HG02759 (cell line): ENCODE results near the gene LRRC28.

ENCODE experiments used
- ATAC-seq: cut with Tn5 transposase; IDR thresholded peaks from one replicate; pipeline ENCODE4 v1.9.1; 2021; ENCODE audit warnings: mild to moderate bottlenecking, moderate library complexity; ENCODE audit not compliant: unreplicated experiment

LRRC28 gene

DNA sequence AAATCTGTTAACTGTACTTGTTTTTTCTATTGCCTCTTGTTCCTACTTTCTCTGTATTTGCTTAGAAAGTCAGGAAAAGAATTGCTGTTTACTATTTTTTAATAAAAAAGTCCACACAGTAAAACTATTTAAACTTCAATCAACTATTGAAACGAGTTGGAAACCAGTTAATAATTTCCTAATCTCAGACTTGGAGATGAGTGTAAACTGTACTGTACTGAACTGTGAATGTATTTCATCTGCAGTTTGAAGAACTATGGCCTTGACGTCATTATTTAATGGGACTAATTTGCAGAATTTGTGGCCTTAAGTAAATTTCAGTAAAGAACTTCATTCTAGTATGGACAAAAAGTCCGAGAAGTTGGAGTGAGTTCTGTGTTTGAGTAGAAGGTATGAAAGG, 89.1 kb downstream of the LRRC28 start:
- ATAC-seq: no peak

DNA sequence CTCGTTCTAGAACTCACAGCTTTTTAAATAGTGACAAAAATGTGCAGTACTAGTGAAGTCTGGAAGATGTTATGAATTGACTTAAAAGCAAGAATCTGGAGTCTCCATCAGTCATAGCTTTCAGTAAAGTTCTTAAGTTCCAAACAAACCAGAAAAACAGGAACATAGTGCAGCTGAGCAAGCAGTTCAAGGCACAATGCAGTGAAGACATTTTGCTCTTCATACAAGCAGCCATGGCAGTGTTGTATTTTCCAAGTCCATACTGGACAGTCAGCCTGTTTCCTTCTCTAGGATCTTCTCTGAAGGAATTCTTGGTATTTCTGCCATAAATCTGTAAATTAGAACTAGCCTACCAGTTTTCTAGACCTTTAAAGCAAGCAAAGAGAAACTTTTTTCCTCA, 90.5 kb downstream of the LRRC28 start:
- ATAC-seq: no peak

DNA sequence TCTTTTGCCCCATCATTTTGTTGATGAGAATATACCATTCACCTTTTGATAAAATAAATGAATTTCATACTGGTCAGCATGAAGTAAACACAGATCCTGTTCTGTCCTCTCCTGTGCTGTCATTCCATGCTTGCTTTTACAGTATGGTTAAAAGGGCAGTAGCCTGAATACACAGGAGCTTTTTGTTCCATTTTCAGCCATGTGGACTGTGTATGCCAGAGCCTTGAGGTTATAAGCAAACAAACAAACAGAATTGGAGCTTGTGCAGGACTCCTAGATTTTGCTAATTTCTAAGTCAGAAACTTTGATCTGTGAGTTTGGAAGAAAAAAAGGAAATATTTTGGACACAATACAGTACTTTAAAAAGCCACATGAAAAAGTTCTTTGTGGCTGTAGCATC, 91.9 kb downstream of the LRRC28 start:
- no peak for ATAC-seq

DNA sequence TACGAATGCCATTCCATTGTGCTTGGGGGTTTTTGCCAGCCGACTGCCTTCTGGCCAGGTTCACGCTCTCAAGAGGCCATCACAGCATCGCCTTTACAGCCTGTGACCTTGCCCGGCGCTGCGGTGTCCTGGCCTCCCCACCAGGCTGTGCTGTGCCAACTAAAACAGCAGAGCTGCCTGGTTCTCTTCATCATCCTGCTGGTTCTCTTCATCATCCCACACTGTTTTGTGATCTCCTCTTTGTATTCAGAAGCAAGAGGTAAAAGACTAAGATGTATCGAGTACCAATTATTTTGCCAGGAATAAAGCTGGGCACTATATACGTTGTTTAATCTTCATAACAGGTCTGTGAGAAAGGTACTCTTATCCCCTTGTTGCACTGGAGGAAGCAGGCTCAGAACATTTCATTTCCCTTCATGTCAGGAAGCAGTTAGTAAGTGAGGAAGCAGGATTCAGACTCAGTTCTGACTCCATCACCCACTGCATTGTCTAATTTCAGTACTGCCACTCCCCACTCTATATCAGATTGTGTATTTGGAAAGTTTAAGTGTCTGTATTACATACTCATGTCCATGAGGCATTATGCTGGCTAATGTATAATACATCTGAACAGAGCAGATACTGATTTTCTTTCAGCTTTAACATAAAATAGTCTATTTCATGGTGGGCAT, 92.7 kb downstream of the LRRC28 start:
- no peak for ATAC-seq

DNA sequence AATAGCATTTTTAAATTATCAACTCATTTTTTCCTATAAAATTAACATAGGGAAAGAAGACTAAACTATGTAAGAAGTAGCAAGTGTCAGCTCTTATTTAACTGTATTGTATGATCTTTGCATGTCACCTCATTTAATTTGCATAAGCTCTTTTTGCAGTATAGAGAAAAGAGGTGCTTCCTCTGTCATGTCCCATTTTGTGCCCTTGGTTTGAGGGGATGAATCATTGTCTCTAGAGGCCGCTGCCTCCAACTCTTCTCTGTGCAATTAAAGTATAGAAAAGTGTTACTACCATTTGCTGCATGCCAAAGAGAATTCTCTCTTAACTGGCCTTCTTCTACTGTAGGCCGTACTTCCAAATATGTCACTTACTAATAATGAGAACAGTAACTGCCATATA, 93.4 kb downstream of the LRRC28 start:
- ATAC-seq: no peak

DNA sequence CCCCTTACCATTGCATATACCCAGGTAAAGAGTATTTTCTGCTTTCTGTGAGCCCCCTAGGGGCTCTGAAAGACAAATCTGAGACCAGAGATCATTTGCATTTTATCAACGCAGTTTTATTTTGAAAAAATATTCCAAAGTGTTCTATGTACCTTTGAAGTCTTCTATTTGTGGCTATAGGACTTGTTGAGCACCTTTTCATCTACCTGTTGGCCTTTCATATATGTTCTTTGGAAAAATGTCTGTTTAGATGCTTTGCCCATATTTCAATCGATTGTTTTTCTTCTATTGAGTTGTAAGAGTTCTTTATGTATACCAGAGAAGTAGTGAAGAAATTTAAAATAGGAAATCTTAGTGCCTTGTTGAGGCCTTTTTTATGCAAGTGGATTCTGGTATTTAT, 94.0 kb downstream of the LRRC28 start:
- no peak for ATAC-seq

DNA sequence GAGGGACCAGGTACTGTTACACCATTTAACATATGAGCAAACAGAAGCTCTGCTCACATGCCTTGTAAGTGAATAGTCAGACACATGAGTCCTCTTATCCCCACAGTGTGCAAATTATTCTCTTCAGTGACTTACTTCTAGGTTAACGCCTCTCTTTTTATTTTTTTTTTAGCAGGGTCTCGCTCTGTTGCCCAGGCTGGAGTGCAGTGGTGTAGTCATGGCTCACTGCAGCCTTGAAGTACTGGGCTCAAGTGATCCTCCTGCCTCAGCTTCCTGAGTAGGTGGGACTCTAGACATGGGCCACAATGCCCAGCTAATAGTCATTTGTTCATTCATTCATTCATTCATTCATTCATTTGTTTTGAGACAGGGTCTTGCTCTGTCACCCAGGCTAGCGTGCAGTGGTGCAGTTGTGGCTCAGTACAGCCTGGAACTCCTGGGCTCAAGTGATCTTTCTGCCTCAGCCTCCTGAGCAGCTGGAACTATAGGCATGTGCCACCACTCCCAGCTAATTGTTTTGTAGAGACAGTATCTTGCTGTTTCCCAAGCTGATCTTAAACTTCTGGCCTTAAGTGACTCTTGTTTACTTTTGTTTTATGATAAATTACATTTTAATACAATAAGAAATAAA, 94.7 kb downstream of the LRRC28 start:
- ATAC-seq: peak; percentile 65

DNA sequence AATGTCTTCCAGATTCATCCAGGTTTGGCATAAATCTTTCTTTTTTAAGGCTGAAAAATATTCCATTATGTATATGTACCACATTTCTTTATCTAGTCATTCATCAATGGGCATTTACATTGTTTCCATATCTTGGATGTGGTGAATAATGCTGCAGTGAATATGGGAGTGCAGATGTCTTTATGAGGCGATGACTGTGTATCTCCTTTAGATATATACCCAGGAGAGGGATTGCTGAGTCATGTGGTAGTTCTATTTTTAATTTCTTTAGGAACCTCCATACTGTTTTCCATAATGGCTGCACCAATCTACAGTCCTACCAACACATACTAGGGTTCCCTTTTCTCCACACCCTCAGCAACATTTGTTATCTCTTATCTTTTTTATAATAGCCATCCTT, 96.3 kb downstream of the LRRC28 start:
- ATAC-seq: no peak

DNA sequence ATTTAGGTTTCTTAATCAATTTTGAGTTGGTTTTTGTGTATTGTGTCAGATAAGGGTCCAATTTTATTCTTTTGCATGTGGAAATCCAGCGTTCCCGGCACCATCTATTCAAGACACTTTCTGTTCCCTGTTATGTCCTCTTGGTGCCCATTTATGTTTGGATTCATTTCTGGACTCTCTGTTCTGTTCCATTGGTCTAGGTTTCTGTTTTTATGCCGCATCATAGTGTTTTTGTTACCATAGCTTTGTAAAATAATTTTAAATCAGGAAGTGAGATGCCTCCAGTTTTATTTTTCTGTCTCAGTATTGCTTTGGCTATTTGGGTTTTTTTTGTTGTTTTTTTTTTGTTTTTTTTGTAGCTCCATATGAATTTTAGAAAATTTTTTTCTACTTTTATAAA, 97.1 kb downstream of the LRRC28 start:
- ATAC-seq: no peak

DNA sequence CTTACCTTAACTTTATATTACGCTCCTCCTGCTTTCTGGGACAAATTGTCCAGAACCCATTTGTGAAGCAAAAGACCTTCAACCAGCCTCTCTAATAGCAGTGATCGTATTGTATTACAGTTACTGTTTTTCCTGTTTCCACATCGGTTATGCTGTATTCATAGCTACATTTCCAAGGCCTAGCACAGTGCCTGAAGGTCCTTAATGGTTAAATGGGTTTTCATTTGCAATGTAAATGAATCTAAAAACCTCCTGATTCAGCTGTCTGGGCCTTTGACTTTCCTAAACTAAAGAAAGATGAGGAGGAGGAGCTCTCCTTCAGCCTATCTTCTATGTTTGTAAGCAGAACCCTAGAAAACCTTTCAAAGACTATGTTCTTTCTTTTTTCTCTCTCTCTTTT, 99.1 kb downstream of the LRRC28 start:
- no peak for ATAC-seq

DNA sequence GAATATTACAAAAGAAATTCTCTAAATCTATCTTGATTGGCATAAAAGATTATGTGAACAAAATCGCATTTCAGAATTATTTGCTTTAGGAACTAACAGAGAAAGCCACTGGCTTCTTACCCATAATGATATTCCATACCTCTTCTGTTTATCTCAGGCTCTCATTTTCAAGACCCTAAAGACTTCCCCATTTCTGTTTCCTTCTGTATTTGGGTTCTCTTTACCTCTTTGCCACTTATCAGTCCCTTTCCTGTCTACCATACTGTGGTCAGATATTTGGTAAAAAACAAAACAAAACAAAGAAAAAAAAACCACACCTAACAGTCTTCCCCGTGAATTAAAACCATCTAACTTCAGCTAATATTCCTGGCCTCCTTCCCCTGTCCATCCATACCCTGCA, 108.5 kb downstream of the LRRC28 start:
- ATAC-seq: no peak

DNA sequence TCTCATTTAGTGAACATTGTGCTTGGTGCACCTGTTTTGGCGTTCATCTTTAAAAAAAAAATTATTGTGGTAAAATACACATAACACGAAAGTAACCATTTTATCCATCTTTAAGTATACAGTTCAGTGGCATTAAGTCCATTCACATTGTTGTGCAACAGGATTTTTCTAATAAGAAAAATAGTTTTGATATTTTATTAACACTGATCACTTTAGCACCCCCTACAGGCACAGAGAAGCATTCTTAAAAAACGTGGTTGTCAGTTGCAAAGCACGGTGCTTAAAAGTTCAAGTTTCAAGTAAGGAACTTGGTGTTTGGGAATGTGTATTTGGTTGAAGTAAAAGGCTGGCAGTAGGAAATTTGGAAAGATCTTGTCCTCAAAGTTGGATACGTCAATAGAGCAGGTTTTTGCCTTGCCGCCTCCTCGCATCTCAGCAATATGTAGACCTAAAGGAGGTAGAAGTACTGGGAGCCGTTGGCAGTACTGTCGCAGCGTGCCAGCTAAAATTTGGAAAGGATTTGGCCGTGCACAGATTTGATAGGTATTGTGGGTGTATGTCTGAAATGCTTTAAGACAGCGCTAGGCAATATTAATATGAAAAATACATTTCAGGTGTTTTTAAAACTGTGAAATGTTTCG, 110.4 kb downstream of the LRRC28 start:
- ATAC-seq: no peak

DNA sequence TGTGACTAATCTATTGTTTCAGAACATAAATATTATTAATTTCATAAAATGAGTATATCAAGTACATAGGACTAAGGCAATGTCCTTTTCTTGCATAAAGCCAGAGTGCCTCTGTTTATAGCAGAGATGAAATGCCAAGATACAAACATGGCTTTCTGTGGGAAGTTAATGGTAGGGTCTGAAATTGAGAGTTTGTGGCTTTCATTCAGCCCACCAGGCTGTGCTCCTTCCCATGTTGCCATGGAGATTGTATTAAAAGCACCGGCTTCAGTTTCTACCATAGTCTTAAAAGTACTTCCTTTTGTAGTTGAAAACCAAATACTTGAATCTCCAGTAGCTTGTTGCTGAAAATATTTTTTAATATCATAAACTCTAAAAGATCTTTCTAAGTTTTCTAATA, 114.0 kb downstream of the LRRC28 start:
- ATAC-seq: peak; percentile 67

DNA sequence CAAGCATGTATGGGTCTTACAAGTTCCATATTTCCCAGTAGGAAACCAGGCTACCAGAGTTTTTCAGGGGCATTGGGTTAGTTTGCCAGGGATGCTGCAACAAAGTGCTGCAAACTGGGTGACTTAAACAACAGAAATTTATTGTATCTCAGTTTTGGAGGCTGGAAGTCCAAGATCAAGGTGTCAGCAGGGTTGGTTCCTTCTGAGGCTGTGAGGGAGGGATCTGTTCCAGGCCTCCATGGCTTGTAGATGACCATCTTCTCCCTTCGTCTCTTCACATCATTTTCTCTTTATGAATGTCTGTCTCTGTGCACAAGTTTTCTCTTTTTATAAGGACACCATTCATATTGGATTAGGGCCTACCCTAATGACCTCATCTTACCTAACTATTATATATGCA, 114.7 kb downstream of the LRRC28 start:
- no peak for ATAC-seq

DNA sequence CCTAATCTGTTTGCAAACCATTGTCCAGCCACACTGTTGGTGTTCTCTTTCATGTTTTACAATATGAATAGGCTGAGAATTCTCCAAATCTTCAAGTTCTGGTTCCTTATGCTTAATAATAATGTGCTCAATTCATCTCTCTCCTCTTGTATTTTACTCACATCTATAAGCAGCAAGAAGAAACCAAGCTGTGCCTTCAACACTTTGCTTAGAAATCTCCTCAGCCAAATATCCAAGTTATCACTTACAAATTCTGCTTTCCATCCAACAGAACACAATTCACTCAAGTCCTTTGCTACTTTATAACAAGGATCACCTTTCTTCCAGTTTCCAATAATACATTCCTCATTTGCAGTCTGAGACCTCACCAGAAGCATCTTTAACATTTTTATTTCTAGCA, 117.5 kb downstream of the LRRC28 start:
- ATAC-seq: no peak

DNA sequence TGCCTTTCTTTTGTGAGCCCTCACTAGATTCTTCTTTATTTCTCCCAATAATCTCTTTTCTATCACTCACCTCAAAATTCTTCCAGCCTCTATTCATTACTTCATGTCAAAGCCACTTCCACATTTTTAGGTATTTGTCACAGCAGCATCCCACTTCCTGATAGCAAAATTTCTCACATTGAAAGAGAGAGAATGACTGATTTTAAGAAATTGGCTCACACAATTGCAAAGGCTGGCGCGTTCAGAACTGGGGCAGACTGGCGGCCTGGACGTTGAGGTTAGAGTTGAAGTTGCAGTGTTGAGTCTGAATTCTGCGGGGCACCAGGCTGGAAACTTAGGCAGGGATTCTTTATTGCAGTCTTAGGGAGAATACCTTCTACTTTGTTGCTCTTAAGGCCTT, 117.9 kb downstream of the LRRC28 start:
- ATAC-seq: no peak

DNA sequence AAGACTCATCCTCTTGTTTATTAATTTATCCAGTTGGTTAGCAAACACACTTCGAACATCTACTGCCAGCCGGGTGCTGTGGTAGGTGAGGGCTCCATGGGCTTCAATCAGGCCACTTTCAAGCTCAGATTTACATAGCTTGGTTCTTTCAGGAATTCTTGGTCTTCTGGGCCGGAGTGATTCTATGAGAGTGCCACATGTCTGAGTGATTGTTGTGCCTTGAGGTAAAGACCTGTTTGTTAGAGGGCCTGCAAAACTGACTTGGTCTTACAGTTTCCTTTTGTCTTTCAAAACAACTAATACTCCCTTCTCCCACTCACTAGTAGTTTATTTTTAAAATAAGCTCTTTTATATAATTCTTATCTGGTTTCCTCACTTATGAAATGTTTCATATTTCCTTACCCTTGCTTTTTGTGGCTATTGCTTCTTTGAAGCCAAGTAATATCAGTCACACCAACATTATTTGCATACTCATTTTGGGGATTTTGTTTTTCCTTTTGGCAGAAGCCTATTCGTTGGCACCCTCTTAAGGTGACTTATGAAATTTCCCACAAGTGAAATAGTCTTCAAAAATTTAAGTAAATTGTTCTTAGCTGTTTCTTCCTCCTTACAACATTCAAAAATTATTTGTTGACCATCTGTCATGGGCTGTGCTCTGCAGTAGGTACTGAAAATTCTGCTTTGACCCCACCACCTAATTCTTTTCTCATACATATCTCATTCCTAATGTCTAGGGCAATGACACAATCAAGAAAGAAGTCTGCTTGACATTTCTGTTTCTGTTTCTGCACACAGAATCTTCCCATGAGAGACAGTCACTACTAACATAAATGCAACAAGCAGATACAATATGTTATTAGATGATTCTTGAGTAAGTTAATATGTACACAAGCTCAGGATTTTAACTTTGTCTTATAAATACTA, 120.2 kb downstream of the LRRC28 start:
- peak; percentile 87 for ATAC-seq

DNA sequence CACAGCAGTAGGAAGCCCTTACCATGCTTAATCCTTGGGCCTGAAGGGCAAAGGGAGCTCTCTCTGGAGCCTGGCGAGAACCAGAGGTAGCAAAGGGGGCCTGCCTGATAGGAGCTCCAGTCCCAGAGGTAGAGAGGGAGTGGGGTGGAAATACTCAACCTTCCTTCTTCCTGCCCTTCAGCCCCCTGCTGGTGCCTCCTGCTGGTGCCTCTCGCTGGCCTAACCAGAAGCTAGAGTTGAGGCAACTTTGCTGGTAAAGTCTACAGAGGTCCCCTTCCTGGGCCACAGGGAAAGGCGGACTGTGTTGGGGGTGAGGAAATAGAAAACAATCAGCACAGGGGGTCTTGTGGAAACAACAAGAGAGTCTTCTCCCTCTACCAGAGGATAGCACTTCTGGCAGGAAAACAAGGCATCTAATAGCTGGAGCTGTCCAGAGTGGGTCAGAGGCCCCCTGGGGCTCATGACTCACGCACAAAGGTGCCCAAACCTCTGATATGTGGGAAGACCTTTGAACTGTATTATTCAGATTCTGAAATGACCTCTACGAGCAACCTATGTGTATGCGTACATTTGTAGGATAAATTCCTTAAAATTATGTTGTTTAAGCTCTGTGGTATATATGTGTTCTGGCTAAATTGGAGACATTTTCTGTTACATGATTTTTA, 133.9 kb downstream of the LRRC28 start:
- ATAC-seq: no peak

DNA sequence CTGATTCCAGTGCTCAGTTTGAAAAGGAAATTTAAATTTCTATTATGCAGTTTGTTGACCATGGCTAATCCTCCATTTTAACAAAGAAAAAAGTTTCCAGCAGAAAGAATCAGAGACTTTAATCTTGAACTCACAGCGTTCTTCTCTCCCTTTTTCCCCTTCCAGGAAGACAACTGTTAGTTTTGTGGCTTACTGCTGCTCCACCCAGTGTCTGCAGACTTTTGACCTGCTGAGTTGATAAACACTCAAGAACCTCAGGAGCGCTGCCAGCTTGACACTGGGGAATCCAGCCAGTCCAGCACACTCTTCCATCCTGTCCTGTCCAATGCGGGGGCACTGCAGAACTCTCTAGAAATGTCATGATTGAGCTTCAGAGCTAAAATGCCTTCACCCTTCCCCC, 134.6 kb downstream of the LRRC28 start:
- no peak for ATAC-seq

DNA sequence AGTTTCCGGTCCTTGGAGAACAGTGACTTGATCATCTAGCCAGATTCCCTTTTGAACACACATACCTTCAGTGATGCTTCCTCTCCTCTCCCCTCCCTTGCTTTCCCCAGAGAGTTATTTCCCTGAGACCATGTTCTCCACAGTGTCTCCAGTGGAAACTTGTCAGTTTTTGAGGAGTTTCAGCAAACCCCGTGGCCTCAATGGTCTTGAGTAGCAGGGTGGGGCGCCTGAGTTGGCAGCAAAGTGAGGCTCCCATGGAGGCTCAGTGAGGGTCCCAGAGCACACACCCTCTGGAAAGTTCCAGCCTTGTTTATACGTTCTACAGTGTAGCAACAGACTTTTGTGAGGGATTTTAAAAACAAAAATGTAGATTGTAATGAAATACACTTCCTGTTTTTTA, 135.1 kb downstream of the LRRC28 start:
- ATAC-seq: no peak
